SK-N-SH treated with all-trans-retinoic acid at 6 μM for 48 hours (cell line): Measurements from ENCODE around the gene LINGO3.

ENCODE experiments used
- ATAC-seq: fragments of 200-7000 bp; cut with Tn5 transposase; 3 replicates; pipeline ENCODE4 v1.9.1; 2020; ENCODE audit warnings: mild to moderate bottlenecking, moderate library complexity
- BACH2 ChIP-seq: fragments of 250-450 bp; sonication (Bioruptor Pico); IDR thresholded peaks from 2 replicates; pipeline ENCODE4 v1.9.0; 2021; ENCODE audit warnings: mild to moderate bottlenecking, borderline replicate concordance
- CREB5 ChIP-seq: fragments of 250-450 bp; sonication (Bioruptor Pico); IDR thresholded peaks from 2 replicates; pipeline ENCODE4 v1.5.1; 2020; ENCODE audit warnings: low read depth, mild to moderate bottlenecking, moderate library complexity
- CSDC2 ChIP-seq: fragments of 250-450 bp; sonication (Bioruptor Pico); IDR thresholded peaks from 2 replicates; pipeline ENCODE4 v1.5.0; 2020; ENCODE audit warnings: mild to moderate bottlenecking, moderate library complexity
- CSRNP3 ChIP-seq: fragments of 250-450 bp; sonication (Bioruptor Pico); IDR thresholded peaks from 2 replicates; pipeline ENCODE4 v1.5.1; 2021; ENCODE audit warnings: mild to moderate bottlenecking, moderate library complexity
- ESRRG ChIP-seq: fragments of 250-450 bp; sonication (Bioruptor Pico); IDR thresholded peaks from 2 replicates; pipeline ENCODE4 v1.6.1; 2021; ENCODE audit warnings: mild to moderate bottlenecking
- GLIS3 ChIP-seq: fragments of 250-450 bp; sonication (Bioruptor Pico); IDR thresholded peaks from 2 replicates; pipeline ENCODE4 v1.5.0; 2020; ENCODE audit warnings: mild to moderate bottlenecking, moderate library complexity
- ISL1 ChIP-seq: fragments of 250-450 bp; sonication (Bioruptor Pico); IDR thresholded peaks from 2 replicates; pipeline ENCODE4 v2.1.2; 2022; ENCODE audit warnings: mild to moderate bottlenecking, moderate library complexity
- OSR1 ChIP-seq: fragments of 250-450 bp; sonication (Bioruptor Pico); IDR thresholded peaks from 2 replicates; pipeline ENCODE4 v1.8.0; 2022; ENCODE audit warnings: moderate library complexity, mild to moderate bottlenecking, inconsistent platforms
- PATZ1 ChIP-seq: fragments of 250-450 bp; sonication (Bioruptor Pico); IDR thresholded peaks from 2 replicates; pipeline ENCODE4 v1.8.0; 2020; ENCODE audit warnings: mild to moderate bottlenecking, moderate library complexity, borderline replicate concordance
- POU6F1 ChIP-seq: fragments of 250-450 bp; sonication (Bioruptor Pico); IDR thresholded peaks from 2 replicates; pipeline ENCODE4 v1.8.0; 2021; ENCODE audit warnings: low read depth, mild to moderate bottlenecking, moderate library complexity, borderline replicate concordance
- PPARA ChIP-seq: fragments of 250-450 bp; sonication (Bioruptor Pico); IDR thresholded peaks from 2 replicates; pipeline ENCODE4 v1.5.0; 2020; ENCODE audit warnings: mild to moderate bottlenecking, borderline replicate concordance
- RARB ChIP-seq: fragments of 250-450 bp; sonication (Bioruptor Pico); IDR thresholded peaks from 2 replicates; pipeline ENCODE4 v1.8.0; 2021; ENCODE audit warnings: mild to moderate bottlenecking, moderate library complexity
- SNAI2 ChIP-seq: fragments of 250-450 bp; sonication (Bioruptor Pico); IDR thresholded peaks from 2 replicates; pipeline ENCODE4 v1.5.0; 2020; ENCODE audit warnings: mild to moderate bottlenecking, moderate library complexity
- TCF4 ChIP-seq: fragments of 250-450 bp; sonication (Bioruptor Pico); IDR thresholded peaks from 2 replicates; pipeline ENCODE4 v1.8.0; 2021; ENCODE audit warnings: mild to moderate bottlenecking, moderate library complexity, borderline replicate concordance
- TOX ChIP-seq: fragments of 250-450 bp; sonication (Bioruptor Pico); IDR thresholded peaks from 2 replicates; pipeline ENCODE4 v1.8.0; 2021; ENCODE audit warnings: mild to moderate bottlenecking, moderate library complexity, borderline replicate concordance
- TSHZ2 ChIP-seq: fragments of 250-450 bp; sonication (Bioruptor Pico); IDR thresholded peaks from 2 replicates; pipeline ENCODE4 v1.5.0; 2020; ENCODE audit warnings: mild to moderate bottlenecking, moderate library complexity
- ZC3H10 ChIP-seq: fragments of 250-450 bp; sonication (Bioruptor Pico); IDR thresholded peaks from 2 replicates; pipeline ENCODE4 v1.5.1; 2021; ENCODE audit warnings: mild to moderate bottlenecking, moderate library complexity
- ZFP3 ChIP-seq: fragments of 250-450 bp; sonication (Bioruptor Pico); IDR thresholded peaks from 2 replicates; pipeline ENCODE4 v1.5.0; 2020; ENCODE audit warnings: mild to moderate bottlenecking, moderate library complexity
- ZFP30 ChIP-seq: fragments of 450-650 bp; formaldehyde crosslinking; IDR thresholded peaks from 2 replicates; pipeline ENCODE4 v1.5.0; 2022; ENCODE audit warnings: mild to moderate bottlenecking, moderate library complexity
- ZNF565 ChIP-seq: fragments of 450-650 bp; formaldehyde crosslinking; conservative IDR thresholded peaks from 2 replicates; pipeline ENCODE4 v1.5.0; 2020; ENCODE audit warnings: low read depth, mild to moderate bottlenecking, moderate library complexity
- ZNF70 ChIP-seq: fragments of 450-650 bp; formaldehyde crosslinking; IDR thresholded peaks from 2 replicates; pipeline ENCODE4 v1.5.0; 2020; ENCODE audit warnings: mild to moderate bottlenecking, moderate library complexity
- ZNF8 ChIP-seq: fragments of 450-650 bp; formaldehyde crosslinking; IDR thresholded peaks from 2 replicates; pipeline ENCODE4 v1.5.0; 2020; ENCODE audit warnings: mild to moderate bottlenecking, moderate library complexity

The LINGO3 gene

GRCh38 chr19:2333807-2334211, 25.9 kb upstream of the LINGO3 start (continued):
- TF ChIP-seq OSR1 (CRISPR knock-in tag) (no peak), POU6F1 (CRISPR knock-in tag) (no peak), ZNF8 (CRISPR knock-in tag) (no peak), ESRRG (CRISPR knock-in tag) (no peak), ZC3H10 (CRISPR knock-in tag) (no peak), CREB5 (no peak), CSRNP3 (CRISPR knock-in tag) (no peak), ZNF565 (CRISPR knock-in tag) (no peak), TOX (no peak), SNAI2 (CRISPR knock-in tag) (no peak), TCF4 (CRISPR knock-in tag) (no peak)

GRCh38 chr19:2333027-2333806, 25.3 kb upstream of the LINGO3 start:
- no peak for ATAC-seq
- TF ChIP-seq TCF4 (CRISPR knock-in tag) (no peak), ZNF565 (CRISPR knock-in tag) (no peak), ZFP3 (CRISPR knock-in tag) (no peak), ZC3H10 (CRISPR knock-in tag) (no peak), SNAI2 (CRISPR knock-in tag) (no peak), BACH2 (CRISPR knock-in tag) (no peak), ISL1 (CRISPR knock-in tag) (no peak), GLIS3 (CRISPR knock-in tag) (no peak), TSHZ2 (CRISPR knock-in tag) (no peak), POU6F1 (CRISPR knock-in tag) (no peak), OSR1 (CRISPR knock-in tag) (no peak), ZNF70 (CRISPR knock-in tag) (no peak), PPARA (CRISPR knock-in tag) (no peak), RARB (CRISPR knock-in tag) (no peak), ESRRG (CRISPR knock-in tag) (no peak), CSDC2 (CRISPR knock-in tag) (no peak), ZFP30 (CRISPR knock-in tag) (no peak), PATZ1 (CRISPR knock-in tag) (no peak), CREB5 (no peak)
